Endothelial cell of umbilical vein (primary cell): ENCODE data around the gene LFNG. TPM values are rescaled to one million over a fixed set of nuclear protein-coding genes. Genes with fewer than 3 reads are reported as not detected.

Experiments
- BruUV-seq: library from RNA; stranded (reverse); fragments of 400-500 nt; replicated peaks from 2 replicates; lab custom pipeline; 2021; lab: Mats Ljungman, UMichigan
- CTCF ChIA-PET: fragments of 300-600, 350-600 bp; sonication (Branson Sonifier 250); formaldehyde crosslinking; loops from one replicate; lab custom pipeline; 2021; ENCODE audit warnings: antibody characterized with exemption, inconsistent platforms; lab: Charles Lee
- POLR2A ChIA-PET: fragments of 300-600, 350-600 bp; sonication (Branson Sonifier 250); formaldehyde crosslinking; loops from one replicate; lab custom pipeline; 2021; ENCODE audit warnings: antibody characterized with exemption, inconsistent platforms; lab: Charles Lee
- DNase-seq: peaks from one replicate; pipeline ENCODE4 v3.0.0-alpha.2; 2011; ENCODE audit warnings: low read depth, low spot score
- FAIRE-seq: peaks from 2 replicates; lab custom pipeline; 2011; peaks lifted over from hg19 to GRCh38; lab: Jason Lieb, UNC
- H2AFZ ChIP-seq: 2 replicates; pipeline ENCODE4 v1.6.0; 2012; ENCODE audit warnings: low read depth, low read length, control low read depth, inconsistent platforms
- H3K27ac ChIP-seq: 2 replicates; pipeline ENCODE4 v1.5.1; 2011; ENCODE audit warnings: low read depth, mild to moderate bottlenecking, control low read depth, low read length, moderate library complexity; ENCODE audit not compliant: insufficient read depth
- H3K27me3 ChIP-seq, 2 experiments: 2 replicates each; pipeline versions ENCODE4 v1.6.0 to v1.6.1; 2011; ENCODE audit warnings: low read length in 2 of 2, mixed read lengths in 1 of 2; ENCODE audit not compliant: control insufficient read depth in 2 of 2, insufficient read depth in 2 of 2
- H3K36me3 ChIP-seq, 2 experiments: 2 replicates in 1 of 2; 3 replicates in 1 of 2; pipeline ENCODE4 v1.5.1; 2011; ENCODE audit warnings: low read length in 2 of 2, mild to moderate bottlenecking in 1 of 2, moderate library complexity in 1 of 2; ENCODE audit not compliant: control insufficient read depth in 2 of 2, insufficient read depth in 2 of 2; ENCODE audit errors: extremely low read depth in 1 of 2
- H3K4me1 ChIP-seq: 3 replicates; pipeline ENCODE4 v1.5.1; 2011; ENCODE audit warnings: mild to moderate bottlenecking, low read length; ENCODE audit not compliant: control insufficient read depth, insufficient read depth; ENCODE audit errors: extremely low read depth
- H3K4me2 ChIP-seq: 2 replicates; pipeline ENCODE4 v1.6.1; 2011; ENCODE audit warnings: low read length, control low read depth, mixed read lengths; ENCODE audit not compliant: insufficient read depth
- H3K4me3 ChIP-seq, 3 experiments: fragments of 200-600 bp in 1 of 3; sonication (generic), shearing (Covaris generic) in 1 of 3; replicated peaks in 1 of 3; 2 replicates each; pipeline ENCODE4 v1.5.1; 2011 to 2016; ENCODE audit warnings: control low read depth in 3 of 3, low read length in 3 of 3, mild to moderate bottlenecking in 2 of 3, inconsistent platforms in 1 of 3, low read depth in 1 of 3, moderate library complexity in 1 of 3; ENCODE audit not compliant: insufficient read depth in 1 of 3
- H3K79me2 ChIP-seq: 2 replicates; pipeline ENCODE4 v1.6.0; 2012; ENCODE audit warnings: low read length, inconsistent platforms; ENCODE audit not compliant: control insufficient read depth, insufficient read depth
- H3K9ac ChIP-seq: replicated peaks from 2 replicates; pipeline ENCODE3; 2011; ENCODE audit warnings: low read length, control low read depth; ENCODE audit not compliant: insufficient read depth; ENCODE audit errors: extremely low read depth
- H3K9me1 ChIP-seq: replicated peaks from 3 replicates; pipeline ENCODE4 v1.6.0; 2011; ENCODE audit warnings: mild to moderate bottlenecking, low read length; ENCODE audit not compliant: control insufficient read depth, insufficient read depth; ENCODE audit errors: extremely low read depth
- H3K9me3 ChIP-seq: replicated peaks from 2 replicates; pipeline ENCODE4 v1.5.1; 2012; ENCODE audit warnings: low read length, inconsistent platforms; ENCODE audit not compliant: control insufficient read depth, insufficient read depth
- H4K20me1 ChIP-seq: replicated peaks from 2 replicates; pipeline ENCODE3; 2011; ENCODE audit warnings: mild to moderate bottlenecking, low read length; ENCODE audit not compliant: control insufficient read depth, insufficient read depth; ENCODE audit errors: extremely low read depth
- EZH2 ChIP-seq: IDR thresholded peaks from 2 replicates; pipeline ENCODE4 v1.6.1; 2012; ENCODE audit warnings: borderline replicate concordance, low read depth, mild to moderate bottlenecking, moderate library complexity, low read length, inconsistent platforms; ENCODE audit not compliant: severe bottlenecking
- FOS ChIP-seq: IDR thresholded peaks from 2 replicates; pipeline ENCODE4 v1.6.1; 2011; ENCODE audit warnings: mild to moderate bottlenecking, low read length, moderate library complexity, borderline replicate concordance; ENCODE audit not compliant: insufficient read depth
- GATA2 ChIP-seq: IDR thresholded peaks from 2 replicates; pipeline ENCODE4 v1.7.0; 2011; ENCODE audit warnings: low read depth, mild to moderate bottlenecking, moderate library complexity, mixed read lengths, low read length; ENCODE audit not compliant: insufficient read length, insufficient read depth
- JUN ChIP-seq: IDR thresholded peaks from 2 replicates; pipeline ENCODE4 v1.6.1; 2011; ENCODE audit warnings: borderline replicate concordance, low read depth; ENCODE audit not compliant: insufficient read length, insufficient read depth
- MYC ChIP-seq: IDR thresholded peaks from one replicate; pipeline ENCODE4 v1.6.1; 2011; ENCODE audit warnings: mild to moderate bottlenecking, low read depth, low read length
- POLR2A ChIP-seq: IDR thresholded peaks from 2 replicates; pipeline ENCODE4 v1.6.1; 2012; ENCODE audit warnings: low read depth, mild to moderate bottlenecking, control low read depth, low read length
- POLR2AphosphoS5 ChIP-seq: IDR thresholded peaks from 2 replicates; pipeline ENCODE4 v1.6.1; 2012; ENCODE audit warnings: low read depth, mild to moderate bottlenecking, control low read depth, low read length, moderate library complexity; ENCODE audit not compliant: insufficient read depth
- dilution Hi-C: fragments of 300-500 bp; cut with MboI; formaldehyde crosslinking; loops from one replicate; pipeline ENCODE4 v1.15.0; 2019; ENCODE audit warnings: low sequenced_read_pairs; ENCODE audit not compliant: extremely low pct_ligation_motif_present
- intact Hi-C: fragments of 100-400 bp; cut with micrococcal nuclease; formaldehyde crosslinking; loops from one replicate; pipeline ENCODE4 v1.10.0; 2022
- polyA plus RNA-seq, 4 experiments: library from polyadenylated mRNA; depleted of rRNA in 3 of 4; stranded (reverse) in 3 of 4; unstranded in 1 of 4; fragments of >200 nt; gene quantifications; 2 replicates each; pipeline versions ENCODE4 v1.2.1 to v1.2.3, GENCODE V29; 2011 to 2012; ENCODE audit warnings: missing spikeins in 1 of 4
- total RNA-seq: library from RNA; stranded (reverse); gene quantifications from 2 replicates; pipeline ENCODE4 v1.2.3, GENCODE V29; 2021
- TF ChIP-seq, protein P1 (sequence below), 2 donors: IDR thresholded peaks; 1 replicate in 1 of 2; 2 replicates in 1 of 2; pipeline ENCODE4 v1.5.1; 2011; ENCODE audit warnings: low read length in 2 of 2, mild to moderate bottlenecking in 2 of 2, moderate library complexity in 2 of 2, control low read depth in 1 of 2, inconsistent platforms in 1 of 2, low read depth in 1 of 2; ENCODE audit not compliant: insufficient read depth in 1 of 2; ENCODE audit errors: extremely low read depth in 1 of 2
- TF ChIP-seq, protein P2 (sequence below): IDR thresholded peaks from 2 replicates; pipeline ENCODE4 v1.6.1; 2011; ENCODE audit not compliant: insufficient read depth, insufficient read length

The LFNG gene
- total and polyA plus RNA-seq, 2 donors (not counting 3 experiments of a cell fraction or from before 2014, with no cell fraction given) = 12.6 to 13.1 TPM

DNA sequence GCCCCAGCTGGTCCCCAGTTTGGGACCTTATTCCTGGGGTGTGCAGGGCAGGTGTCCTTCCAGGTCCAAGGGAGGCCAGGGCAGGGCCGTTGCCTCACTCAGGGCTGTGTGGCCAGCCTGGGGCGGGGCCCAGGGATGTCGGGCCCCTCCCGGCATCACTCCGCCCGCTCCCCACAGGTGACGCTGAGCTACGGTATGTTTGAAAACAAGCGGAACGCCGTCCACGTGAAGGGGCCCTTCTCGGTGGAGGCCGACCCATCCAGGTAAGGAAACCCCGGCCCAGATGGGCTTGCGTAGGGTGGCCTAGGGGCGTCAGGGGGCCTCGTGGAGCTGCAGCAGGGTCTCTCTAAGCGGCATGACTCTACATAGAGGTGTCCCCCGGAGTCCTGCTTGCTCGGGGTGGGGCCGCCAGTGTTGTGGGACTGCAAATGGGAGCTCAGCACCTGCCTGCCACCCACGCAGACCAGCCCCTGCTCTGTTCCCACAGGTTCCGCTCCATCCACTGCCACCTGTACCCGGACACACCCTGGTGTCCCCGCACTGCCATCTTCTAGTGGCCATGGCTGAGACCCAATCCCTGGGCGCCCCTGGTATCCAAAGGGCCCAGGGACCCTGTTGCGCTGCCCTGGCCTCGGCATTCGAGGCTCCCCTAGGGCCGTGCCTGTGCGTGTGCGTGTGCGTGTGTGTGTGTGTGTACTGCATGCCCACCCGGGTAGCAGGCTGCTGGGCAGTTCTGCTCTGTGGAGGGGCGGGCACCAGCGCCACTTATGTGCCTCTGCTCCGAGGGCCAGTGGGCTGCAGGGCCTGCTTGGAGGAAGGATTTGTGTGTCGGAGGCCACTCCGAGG is 7.3 kb downstream of the LFNG start:
- no TSS peak for BruUV-seq
- FAIRE-seq (no peak), DNase-seq (no peak)
- Histone ChIP-seq H3K27me3 (no peaks in the 10 kb centered on the region), H3K36me3 (no peaks in the 10 kb centered on the region), H3K4me1 (peaks cover 55% of the 10 kb centered on the region), H3K9me1 (no peaks in the 10 kb centered on the region), H3K79me2 (no peaks in the 10 kb centered on the region), H3K9me3 (no peaks in the 10 kb centered on the region), H3K4me2 (no peak overlapping the region), H4K20me1 (no peaks in the 10 kb centered on the region), H3K27ac (no peak overlapping the region), H3K4me3 (no peak overlapping the region), H3K9ac (no peak overlapping the region), H2AFZ (no peak overlapping the region)
- ChIA-PET CTCF (interaction anchor here (0.7 to 1.4 kb wide), 3 partner anchors 25 to 63 kb away, joined by 3 to 4 read pairs (median 3); no protein-coding TSS in a partner anchor), POLR2A (no interaction called here)
- intact Hi-C loops (loop anchor here (10.0 kb wide), 1 partner anchor 122 kb away; the partner anchor contains the start of gene CHST12), dilution Hi-C loops (no loop called here)
- TF ChIP-seq EZH2 (no peak), POLR2AphosphoS5 (no peak), GATA2 (no peak), POLR2A (no peak), FOS (no peak), MYC (no peak), JUN (no peak)
- TF ChIP-seq, protein P1, sequence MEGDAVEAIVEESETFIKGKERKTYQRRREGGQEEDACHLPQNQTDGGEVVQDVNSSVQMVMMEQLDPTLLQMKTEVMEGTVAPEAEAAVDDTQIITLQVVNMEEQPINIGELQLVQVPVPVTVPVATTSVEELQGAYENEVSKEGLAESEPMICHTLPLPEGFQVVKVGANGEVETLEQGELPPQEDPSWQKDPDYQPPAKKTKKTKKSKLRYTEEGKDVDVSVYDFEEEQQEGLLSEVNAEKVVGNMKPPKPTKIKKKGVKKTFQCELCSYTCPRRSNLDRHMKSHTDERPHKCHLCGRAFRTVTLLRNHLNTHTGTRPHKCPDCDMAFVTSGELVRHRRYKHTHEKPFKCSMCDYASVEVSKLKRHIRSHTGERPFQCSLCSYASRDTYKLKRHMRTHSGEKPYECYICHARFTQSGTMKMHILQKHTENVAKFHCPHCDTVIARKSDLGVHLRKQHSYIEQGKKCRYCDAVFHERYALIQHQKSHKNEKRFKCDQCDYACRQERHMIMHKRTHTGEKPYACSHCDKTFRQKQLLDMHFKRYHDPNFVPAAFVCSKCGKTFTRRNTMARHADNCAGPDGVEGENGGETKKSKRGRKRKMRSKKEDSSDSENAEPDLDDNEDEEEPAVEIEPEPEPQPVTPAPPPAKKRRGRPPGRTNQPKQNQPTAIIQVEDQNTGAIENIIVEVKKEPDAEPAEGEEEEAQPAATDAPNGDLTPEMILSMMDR (IDR thresholded peaks at IDR 0.05; ENCODE audit: extremely low read depth in 1 of 2, insufficient read depth in 1 of 2, low read depth in 1 of 2, low read length in 2 of 2) = no peak
- TF ChIP-seq, protein P2, sequence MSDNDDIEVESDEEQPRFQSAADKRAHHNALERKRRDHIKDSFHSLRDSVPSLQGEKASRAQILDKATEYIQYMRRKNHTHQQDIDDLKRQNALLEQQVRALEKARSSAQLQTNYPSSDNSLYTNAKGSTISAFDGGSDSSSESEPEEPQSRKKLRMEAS = no peak
